HepG2 (cell line): ENCODE measurements around the gene RIPOR1. TPM values are rescaled to one million over a fixed set of nuclear protein-coding genes. Genes with fewer than 3 reads are reported as not detected.

Experiments
- CAMTA2 ChIP-seq: sonication (generic); formaldehyde crosslinking; IDR thresholded peaks from 2 replicates; pipeline ENCODE4 v1.4.0; 2020; ENCODE audit warnings: mild to moderate bottlenecking, missing genetic modification reagents, borderline replicate concordance
- CEBPG ChIP-seq: IDR thresholded peaks from 2 replicates; pipeline ENCODE4 v1.6.1; 2016
- PRDM10 ChIP-seq: sonication (generic); formaldehyde crosslinking; IDR thresholded peaks from 2 replicates; pipeline ENCODE4 v1.4.0; 2020; ENCODE audit warnings: low read depth, missing genetic modification reagents
- SNAPC4 ChIP-seq: sonication (generic); formaldehyde crosslinking; IDR thresholded peaks from 2 replicates; pipeline ENCODE4 v1.4.0; 2020; ENCODE audit warnings: mild to moderate bottlenecking, missing genetic modification reagents
- ZBED4 ChIP-seq: sonication (generic); formaldehyde crosslinking; IDR thresholded peaks from 2 replicates; pipeline ENCODE4 v1.4.0; 2020; ENCODE audit warnings: missing genetic modification reagents, borderline replicate concordance
- ZBTB26 ChIP-seq: IDR thresholded peaks from 2 replicates; pipeline ENCODE4 v1.6.1; 2016; ENCODE audit warnings: missing compliant biosample characterization, missing genetic modification reagents, borderline replicate concordance
- ZNF281 ChIP-seq: sonication (generic); formaldehyde crosslinking; IDR thresholded peaks from 2 replicates; pipeline ENCODE4 v1.4.0; 2020; ENCODE audit warnings: missing genetic modification reagents, borderline replicate concordance
- ZNF709 ChIP-seq: sonication (generic); formaldehyde crosslinking; IDR thresholded peaks from 2 replicates; pipeline ENCODE4 v1.5.0; 2020; ENCODE audit warnings: mild to moderate bottlenecking, missing genetic modification reagents
- polyA plus RNA-seq, 8 experiments: library from polyadenylated mRNA; depleted of rRNA in 3 of 8; stranded (reverse) in 7 of 8; unstranded in 1 of 8; fragments of >200 nt; fragmentation: Illumina TruSeq in 4 of 8; extraction: Trizol in 4 of 8; gene quantifications; 2 replicates each; pipeline versions ENCODE4 v1.2.1 to v1.2.3, GENCODE V29; 2011 to 2016; ENCODE audit warnings: low read depth in 4 of 8, missing spikeins in 1 of 8, mixed read lengths in 1 of 8; ENCODE audit not compliant: insufficient read depth in 1 of 8
- total RNA-seq, 5 experiments: library from RNA; depleted of rRNA; stranded (reverse); fragments of >200 nt; fragmentation: Illumina TruSeq; extraction: Trizol; gene quantifications; 2 replicates each; pipeline ENCODE4 v1.2.3, GENCODE V29; 2016; ENCODE audit warnings: low read depth in 1 of 5

RIPOR1 gene
- total and polyA plus RNA-seq, 2 of the 13 experiments (the other 11 are each of a cell fraction or from before 2014, with no cell fraction given) = 4.6 to 8.1 TPM

- TF ChIP-seq SNAPC4 = no peak
- peak; percentile 47; the same call in 1 of the 2 replicates for TF ChIP-seq CAMTA2 (CRISPR knock-in tag)
- TF ChIP-seq ZNF281 (CRISPR knock-in tag) = peak; percentile 58; the same call in 1 of the 2 replicates
- TF ChIP-seq PRDM10 = no peak
- no peak for TF ChIP-seq CEBPG (CRISPR knock-in tag)
- peak; percentile 94 for TF ChIP-seq ZNF709
- TF ChIP-seq ZBTB26 (CRISPR knock-in tag) = peak; percentile 64
- TF ChIP-seq ZBED4 = peak; percentile 26; the same call in 1 of the 2 replicates
Measured at GRCh38 chr16:67562918-67563707, 34.5 kb downstream of the RIPOR1 start (continued).
